HL-60/S4 treated with phorbol 12-myristate 13-acetate at 8.2 ng/mL for 4 days and 3 days (cell line): Measurements from ENCODE around the gene PRKACG.
"Not testable (repeated sequence)": the region's sequence is repeated elsewhere in the genome, so short reads cannot be mapped to it uniquely, and the experiment has no call there.

Experiments used
- in situ Hi-C: fragments of 300-500 bp; cut with MboI; formaldehyde crosslinking; loops from 2 replicates; pipeline ENCODE4 v1.15.0; 2022; ENCODE audit warnings: low sequenced_read_pairs

PRKACG gene

DNA sequence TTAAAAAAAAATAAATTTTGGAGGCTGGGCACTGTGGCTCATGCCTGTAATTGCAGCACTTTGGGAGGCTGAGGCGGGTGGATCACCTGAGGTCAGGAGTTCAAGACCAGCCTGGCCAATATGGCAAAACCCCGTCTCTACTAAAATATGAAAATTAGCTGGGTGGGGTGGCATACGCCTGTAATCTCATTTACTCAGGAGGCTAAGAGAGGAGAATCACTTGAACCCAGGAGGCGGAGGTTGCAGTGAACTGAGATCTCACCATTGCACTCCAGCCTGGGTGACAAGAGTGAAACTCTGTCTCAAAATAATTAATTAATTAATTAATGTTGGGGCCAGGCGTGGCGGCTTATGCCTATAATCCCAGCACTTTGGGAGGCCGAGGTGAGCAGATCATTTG is 27.0 kb downstream of the PRKACG start:
- in situ Hi-C loops = not testable (repeated sequence)

DNA sequence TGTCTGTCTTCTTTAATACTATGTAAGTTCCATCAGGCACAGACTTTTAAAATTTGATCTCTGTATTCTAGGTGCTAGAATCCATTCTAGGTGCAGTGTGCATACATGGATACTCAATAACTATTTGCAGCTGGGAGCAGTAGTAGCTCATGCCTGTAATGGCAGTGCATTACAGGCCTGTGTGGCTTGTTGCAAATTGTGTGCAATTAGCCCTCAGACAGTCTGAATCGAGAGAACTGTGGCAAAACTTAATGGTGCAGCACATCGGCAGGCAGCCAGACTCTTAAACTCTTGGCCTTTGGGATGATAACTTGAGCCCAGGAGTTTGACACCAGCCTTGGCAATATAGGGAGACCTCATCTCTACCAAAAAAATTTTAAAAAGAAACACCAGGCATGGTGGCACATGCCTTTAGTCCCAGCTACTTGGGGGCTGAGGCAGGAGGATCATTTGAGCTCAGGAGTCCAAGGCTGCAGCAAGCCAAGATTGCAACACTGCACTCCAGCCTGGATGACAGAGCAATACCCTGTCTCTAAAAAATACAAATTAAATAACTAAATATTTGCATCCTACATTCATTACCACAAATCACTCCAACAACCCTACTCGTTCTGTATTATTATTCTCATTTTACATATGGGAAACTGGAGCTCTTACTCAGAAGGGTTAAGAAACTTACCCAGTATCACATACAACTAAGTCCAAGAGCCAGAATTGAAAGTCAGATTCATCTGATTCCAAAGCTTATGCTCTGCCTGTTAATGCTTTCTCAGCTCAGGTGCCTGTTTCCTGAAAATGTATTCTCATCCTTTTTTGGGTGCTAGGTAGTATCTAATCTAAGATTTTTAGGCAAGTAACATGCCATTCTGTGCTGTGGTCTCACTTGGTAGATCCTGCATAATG is 30.1 kb downstream of the PRKACG start:
- in situ Hi-C loops = no loop called here

GRCh38 chr9:68983008-68983411 is 30.9 kb downstream of the PRKACG start:
- in situ Hi-C loops = no loop called here

DNA sequence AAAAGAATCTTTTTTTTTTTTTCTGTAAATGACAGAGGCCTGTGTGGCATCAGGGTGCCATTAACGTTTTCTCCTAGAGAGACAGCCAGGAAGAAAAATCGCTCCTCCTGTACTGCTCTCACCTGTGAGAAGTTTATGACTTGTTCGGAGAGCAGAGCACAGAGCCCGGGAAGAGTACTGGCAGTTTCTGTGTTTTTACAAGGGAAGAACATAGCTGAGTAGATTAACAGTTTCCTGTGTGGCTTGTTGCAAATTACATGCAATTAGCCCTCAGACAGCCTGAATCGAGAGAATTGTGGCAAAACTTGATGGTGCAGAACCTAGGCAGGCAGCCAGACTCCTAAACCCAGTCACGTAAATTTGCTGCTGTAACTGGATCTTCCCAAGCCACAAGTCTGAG is 32.1 kb downstream of the PRKACG start:
- in situ Hi-C loops = no loop called here

- in situ Hi-C loops = no loop called here
Measured at GRCh38 chr9:68980341-68980914, 33.5 kb downstream of the PRKACG start.

- in situ Hi-C loops = no loop called here
Measured at GRCh38 chr9:68979538-68980314, 34.2 kb downstream of the PRKACG start.

- in situ Hi-C loops = no loop called here
Measured at GRCh38 chr9:68978501-68978900, 35.4 kb downstream of the PRKACG start.

DNA sequence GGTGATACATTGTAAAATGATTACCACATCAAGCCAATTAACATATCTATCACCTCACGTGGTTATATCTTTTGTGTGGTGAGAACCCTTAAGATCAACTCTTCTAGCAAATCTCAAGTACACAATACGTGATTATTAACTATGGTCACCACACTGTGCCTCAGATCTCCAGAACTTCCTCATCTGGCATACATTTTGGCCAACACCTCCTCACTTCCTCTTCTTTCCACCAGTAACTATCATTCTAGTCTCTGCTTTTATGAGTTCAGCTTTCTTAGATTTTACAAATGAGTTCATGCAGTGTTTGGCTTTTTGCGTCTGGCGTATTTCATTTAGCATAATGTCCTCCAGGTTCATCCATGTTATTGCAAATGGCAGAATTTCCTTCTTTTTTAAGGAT is 35.8 kb downstream of the PRKACG start:
- in situ Hi-C loops = no loop called here

- in situ Hi-C loops = no loop called here
Measured at GRCh38 chr9:68975365-68976043, 38.4 kb downstream of the PRKACG start.

DNA sequence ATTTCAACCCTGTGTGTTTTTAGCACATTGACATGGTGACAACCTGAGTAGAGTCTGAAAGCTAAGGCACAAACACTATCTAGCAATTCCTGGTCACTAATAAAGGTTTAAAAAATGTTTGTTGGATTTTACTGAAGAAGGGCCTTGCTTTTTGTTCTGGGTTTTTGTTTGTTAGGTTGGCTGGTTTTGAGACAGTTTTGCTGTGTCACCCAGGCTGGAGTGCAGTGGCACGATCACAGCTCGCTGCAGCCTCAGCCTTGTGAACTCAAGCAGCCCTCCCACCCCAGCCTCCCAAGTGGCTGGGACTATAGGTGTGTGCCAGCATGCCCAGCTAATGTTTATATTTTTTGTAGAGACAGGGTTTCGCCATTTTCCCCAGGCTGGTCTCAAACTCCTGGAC is 39.0 kb downstream of the PRKACG start:
- in situ Hi-C loops = no loop called here

GRCh38 chr9:68974431-68974830 is 39.5 kb downstream of the PRKACG start:
- in situ Hi-C loops = no loop called here

DNA sequence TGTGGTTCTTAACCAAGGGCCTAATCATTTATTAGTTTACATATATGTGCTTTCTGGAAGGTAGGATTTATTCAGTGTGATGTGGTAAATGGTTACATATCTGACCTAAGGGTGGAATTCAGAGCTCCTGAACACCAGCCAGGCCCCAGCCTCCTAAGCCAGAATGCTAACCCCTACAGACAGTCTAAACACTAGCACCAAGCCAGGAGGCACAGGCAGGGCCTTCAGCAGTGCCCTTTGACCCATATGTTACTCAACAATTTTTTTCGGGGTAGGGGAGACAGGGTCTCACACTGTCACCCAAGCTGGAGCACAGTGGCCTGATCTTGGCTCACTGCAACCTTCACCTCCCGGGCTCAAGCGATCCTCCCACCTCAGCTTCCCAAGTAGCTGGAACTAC is 40.3 kb downstream of the PRKACG start:
- in situ Hi-C loops = no loop called here

GRCh38 chr9:68970151-68970550 is 43.8 kb downstream of the PRKACG start:
- in situ Hi-C loops = no loop called here

DNA sequence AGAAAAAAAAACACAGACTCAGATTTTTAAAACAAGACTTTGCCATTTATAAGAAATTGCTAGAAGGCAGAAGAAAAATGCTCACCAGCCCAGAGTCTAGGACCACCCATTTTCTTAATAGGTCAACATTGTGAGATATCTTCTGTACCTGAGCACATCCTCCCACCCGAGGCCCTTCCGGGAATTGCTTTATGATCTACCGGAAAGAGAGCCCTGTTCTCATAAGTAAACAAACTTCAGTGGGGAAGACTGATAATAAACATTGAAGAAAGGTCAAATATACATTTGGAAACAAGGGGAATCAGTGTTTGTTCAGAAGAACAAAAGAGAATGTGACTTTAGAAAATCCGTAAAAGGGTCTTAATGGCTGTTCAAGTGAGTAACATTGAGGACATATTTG is 44.4 kb downstream of the PRKACG start:
- in situ Hi-C loops = no loop called here

- in situ Hi-C loops = no loop called here
Measured at GRCh38 chr9:68967800-68968199, 46.1 kb downstream of the PRKACG start.

DNA sequence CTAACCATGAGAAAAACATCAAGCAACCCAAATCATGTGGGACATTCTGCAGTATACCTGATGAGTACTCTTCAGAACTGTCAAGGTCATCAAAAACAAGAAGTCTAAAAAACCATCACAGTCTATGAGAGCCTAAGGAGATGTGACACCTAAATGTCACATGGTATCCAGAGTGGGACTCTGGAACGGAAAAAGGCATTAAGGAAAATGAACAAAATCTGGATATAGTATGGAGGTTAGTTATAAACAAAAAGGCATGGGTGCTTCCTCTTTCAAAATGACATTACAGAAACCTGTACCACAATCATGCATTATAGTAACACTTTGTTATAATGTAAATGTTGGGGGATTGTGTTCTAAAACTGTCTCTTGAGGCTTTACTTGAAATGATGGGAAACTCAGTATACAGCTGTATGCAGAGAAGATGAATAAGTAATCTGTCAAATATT is 47.4 kb downstream of the PRKACG start:
- in situ Hi-C loops = no loop called here

- in situ Hi-C loops = no loop called here
Measured at GRCh38 chr9:68964765-68965164, 49.1 kb downstream of the PRKACG start.

- in situ Hi-C loops = no loop called here
Measured at GRCh38 chr9:68964102-68964541, 49.8 kb downstream of the PRKACG start.

DNA sequence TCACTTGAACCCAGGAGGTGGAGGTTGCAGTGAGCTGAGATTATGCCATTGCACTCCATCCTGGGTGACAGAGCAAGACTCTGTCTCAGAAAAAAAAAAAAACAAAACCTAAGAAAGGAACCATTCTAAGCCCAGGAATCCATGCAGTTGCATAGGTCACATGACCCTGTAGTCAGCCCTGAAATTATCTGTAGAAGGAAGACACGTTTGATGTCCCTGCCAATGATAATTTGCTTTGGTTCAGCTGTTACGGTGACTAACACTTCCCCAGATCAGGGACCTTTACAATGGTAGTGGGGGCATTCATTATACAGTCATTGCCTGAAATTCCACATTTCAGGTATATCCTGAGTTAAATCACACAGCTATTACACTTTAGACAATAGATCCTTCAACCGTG is 50.5 kb downstream of the PRKACG start:
- in situ Hi-C loops = no loop called here
